PC-9 (cell line): ENCODE measurements around the gene SLC38A8. TPM values are rescaled to one million over a fixed set of nuclear protein-coding genes. Genes with fewer than 3 reads are reported as not detected.

Experiments
- BruUV-seq: library from RNA; stranded (reverse); fragments of 400-500 nt; replicated peaks from 2 replicates; lab custom pipeline; 2021; lab: Mats Ljungman, UMichigan
- CTCF ChIA-PET: fragments of 300-600 bp; sonication (Branson Sonifier 250); formaldehyde crosslinking; loops from one replicate; lab custom pipeline; 2022; ENCODE audit warnings: antibody characterized with exemption; lab: Charles Lee
- POLR2A ChIA-PET: fragments of 300-600 bp; sonication (Branson Sonifier 250); formaldehyde crosslinking; loops from one replicate; lab custom pipeline; 2022; ENCODE audit warnings: antibody characterized with exemption; ENCODE audit not compliant: unreplicated experiment; lab: Charles Lee
- DNase-seq, 2 experiments: peaks; one replicate each; pipeline versions ENCODE4 v3.0.0 to v3.0.0-alpha.2; 2015 to 2022; ENCODE audit warnings: mixed read lengths in 1 of 2
- H2AFZ ChIP-seq: fragments of 200-600 bp; sonication (generic); 2 replicates; pipeline ENCODE4 v1.8.1; 2017; ENCODE audit warnings: antibody characterized with exemption
- H3F3A ChIP-seq: fragments of 200-600 bp; sonication (generic); 2 replicates; pipeline ENCODE4 v1.8.1; 2017; ENCODE audit warnings: antibody characterized with exemption, mild to moderate bottlenecking, low read depth; ENCODE audit not compliant: insufficient read depth
- H3K27ac ChIP-seq: fragments of 200-600 bp; sonication (generic); 2 replicates; pipeline ENCODE4 v1.6.1; 2016; ENCODE audit warnings: mixed run types
- H3K27me3 ChIP-seq: fragments of 200-600 bp; sonication (generic); 2 replicates; pipeline ENCODE4 v1.6.1; 2016; ENCODE audit warnings: low read depth, mixed run types; ENCODE audit not compliant: insufficient read depth
- H3K36me3 ChIP-seq: fragments of 200-600 bp; sonication (generic); 2 replicates; pipeline ENCODE4 v1.6.1; 2016; ENCODE audit warnings: low read depth, mixed run types
- H3K4me1 ChIP-seq: fragments of 200-600 bp; sonication (generic); replicated peaks from 2 replicates; pipeline ENCODE4 v1.6.1; 2016; ENCODE audit warnings: mixed run types; ENCODE audit not compliant: insufficient read depth
- H3K4me2 ChIP-seq: fragments of 200-600 bp; sonication (generic); 2 replicates; pipeline ENCODE4 v1.6.1; 2017; ENCODE audit warnings: mixed run types
- H3K4me3 ChIP-seq: fragments of 200-600 bp; sonication (generic); 2 replicates; pipeline ENCODE4 v1.6.1; 2016; ENCODE audit warnings: mixed run types
- H3K79me2 ChIP-seq: fragments of 200-600 bp; sonication (generic); 2 replicates; pipeline ENCODE4 v1.6.1; 2017; ENCODE audit warnings: low read depth, mixed run types
- H3K9me2 ChIP-seq: fragments of 200-600 bp; sonication (generic); 2 replicates; pipeline ENCODE4 v1.8.1; 2017; ENCODE audit warnings: mild to moderate bottlenecking; ENCODE audit not compliant: insufficient read depth
- H3K9me3 ChIP-seq: fragments of 200-600 bp; sonication (generic); 2 replicates; pipeline ENCODE4 v1.8.1; 2016; ENCODE audit warnings: low read depth; ENCODE audit not compliant: insufficient read depth
- H4K20me1 ChIP-seq: fragments of 200-600 bp; sonication (generic); 2 replicates; pipeline ENCODE4 v1.8.1; 2017; ENCODE audit not compliant: insufficient read depth
- CTCF ChIP-seq: fragments of 200-600 bp; sonication (generic); conservative IDR thresholded peaks from 2 replicates; pipeline ENCODE4 v1.6.1; 2017; ENCODE audit warnings: mixed run types, antibody characterized with exemption, mild to moderate bottlenecking, moderate library complexity
- EZH2 ChIP-seq: fragments of 200-600 bp; sonication (generic); IDR thresholded peaks from 2 replicates; pipeline ENCODE4 v1.8.0; 2017; ENCODE audit warnings: antibody characterized with exemption, low read depth
- intact Hi-C: fragments of 100-400 bp; cut with micrococcal nuclease; formaldehyde crosslinking; loops from one replicate; pipeline ENCODE4 v1.10.0; 2022; ENCODE audit not compliant: unreplicated experiment
- total RNA-seq: library from RNA; stranded (reverse); gene quantifications from 2 replicates; pipeline ENCODE4 v1.2.3, GENCODE V29; 2021

The SLC38A8 gene
- total RNA-seq, 1 experiment from 2014 or later, result not detected

GRCh38 chr16:83975590-83976260 lies 66.9 kb downstream of the SLC38A8 start:
- intact Hi-C loops, result no loop called here
- H3K4me1 ChIP-seq, result no peaks in the 10 kb centered on the region
- ChIA-PET POLR2A (no interaction called here), CTCF (no interaction called here)
- no TSS peak for BruUV-seq
- H3K27ac ChIP-seq, result no peak overlapping the region
- no peak for DNase-seq
- no peaks in the 10 kb centered on the region for H3K27me3 ChIP-seq
- H3K79me2 ChIP-seq, result no peaks in the 10 kb centered on the region
- TF ChIP-seq EZH2, result no peak
- TF ChIP-seq CTCF, result no peak
- no peak overlapping the region for H2AFZ ChIP-seq
- no peaks in the 10 kb centered on the region for H3K9me3 ChIP-seq
- no peak overlapping the region for H3K4me3 ChIP-seq
- H3K36me3 ChIP-seq, result no peaks in the 10 kb centered on the region
- H3F3A ChIP-seq, result no peaks in the 10 kb centered on the region
- no peaks in the 10 kb centered on the region for H4K20me1 ChIP-seq
- H3K4me2 ChIP-seq, result no peak overlapping the region
- no peaks in the 10 kb centered on the region for H3K9me2 ChIP-seq

- no peaks in the 10 kb centered on the region for H3K9me2 ChIP-seq
- intact Hi-C loops, result loop anchor here (5.0 kb wide), 1 partner anchor 68 kb away; the partner anchor contains the start of gene SLC38A8
- no peaks in the 10 kb centered on the region for H4K20me1 ChIP-seq
- H3F3A ChIP-seq, result no peaks in the 10 kb centered on the region
- no peaks in the 10 kb centered on the region for H3K27me3 ChIP-seq
- H3K9me3 ChIP-seq, result no peaks in the 10 kb centered on the region
- no peak overlapping the region for H3K27ac ChIP-seq
- H2AFZ ChIP-seq, result no peak overlapping the region
- H3K4me1 ChIP-seq, result no peaks in the 10 kb centered on the region
- no peaks in the 10 kb centered on the region for H3K79me2 ChIP-seq
- CTCF ChIA-PET, result no interaction called here
- TF ChIP-seq EZH2 (no peak), CTCF (no peak)
- no peak overlapping the region for H3K4me2 ChIP-seq
- BruUV-seq, result no TSS peak
- H3K36me3 ChIP-seq, result no peaks in the 10 kb centered on the region
- DNase-seq, result no peak
- H3K4me3 ChIP-seq, result no peak overlapping the region
- POLR2A ChIA-PET, result no interaction called here
Measured at GRCh38 chr16:83974475-83974874, 68.1 kb downstream of the SLC38A8 start.

- H3K27me3 ChIP-seq, result no peaks in the 10 kb centered on the region
- no TSS peak for BruUV-seq
- intact Hi-C loops, result loop anchor here (5.0 kb wide), 1 partner anchor 69 kb away; the partner anchor contains the start of gene SLC38A8
- no peak for DNase-seq
- no peak overlapping the region for H3K4me2 ChIP-seq
- H3K79me2 ChIP-seq, result no peaks in the 10 kb centered on the region
- no peaks in the 10 kb centered on the region for H3K9me3 ChIP-seq
- no peaks in the 10 kb centered on the region for H4K20me1 ChIP-seq
- H3K9me2 ChIP-seq, result no peaks in the 10 kb centered on the region
- ChIA-PET POLR2A (no interaction called here), CTCF (no interaction called here)
- no peaks in the 10 kb centered on the region for H3F3A ChIP-seq
- H3K4me1 ChIP-seq, result no peaks in the 10 kb centered on the region
- TF ChIP-seq CTCF, result no peak
- TF ChIP-seq EZH2, result no peak
- no peak overlapping the region for H3K27ac ChIP-seq
- H3K36me3 ChIP-seq, result no peaks in the 10 kb centered on the region
- H2AFZ ChIP-seq, result no peak overlapping the region
- no peak overlapping the region for H3K4me3 ChIP-seq
Measured at GRCh38 chr16:83973581-83974385, 68.8 kb downstream of the SLC38A8 start.
